ENCODE data around the gene EYA4. TPM values are rescaled to one million over a fixed set of nuclear protein-coding genes. Genes with fewer than 3 reads are reported as not detected.

The EYA4 gene
- total RNA-seq, 4 donors from 2014 or later, result 0.10 to 3.4 (median 0.23) TPM; not detected in 1

DNA sequence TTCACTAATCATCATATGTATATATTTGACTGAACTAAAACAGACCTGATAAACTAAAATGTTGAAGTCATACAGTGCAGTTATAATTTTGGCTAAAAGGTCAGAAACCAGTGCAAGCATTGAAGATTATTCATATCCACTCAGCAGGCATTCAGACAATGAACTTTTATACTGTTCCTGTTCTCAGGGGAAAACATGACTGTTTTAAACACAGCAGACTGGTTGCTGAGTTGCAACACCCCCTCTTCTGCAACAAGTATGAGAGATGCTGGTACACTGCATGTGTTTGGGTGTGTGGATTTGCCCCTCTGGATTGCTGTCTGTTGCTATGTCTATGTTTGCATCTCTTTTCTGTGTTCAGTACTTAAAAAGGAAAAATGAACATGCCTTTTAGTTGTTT, 206.8 kb downstream of the EYA4 start:
- TF ChIP-seq, protein P1, sequence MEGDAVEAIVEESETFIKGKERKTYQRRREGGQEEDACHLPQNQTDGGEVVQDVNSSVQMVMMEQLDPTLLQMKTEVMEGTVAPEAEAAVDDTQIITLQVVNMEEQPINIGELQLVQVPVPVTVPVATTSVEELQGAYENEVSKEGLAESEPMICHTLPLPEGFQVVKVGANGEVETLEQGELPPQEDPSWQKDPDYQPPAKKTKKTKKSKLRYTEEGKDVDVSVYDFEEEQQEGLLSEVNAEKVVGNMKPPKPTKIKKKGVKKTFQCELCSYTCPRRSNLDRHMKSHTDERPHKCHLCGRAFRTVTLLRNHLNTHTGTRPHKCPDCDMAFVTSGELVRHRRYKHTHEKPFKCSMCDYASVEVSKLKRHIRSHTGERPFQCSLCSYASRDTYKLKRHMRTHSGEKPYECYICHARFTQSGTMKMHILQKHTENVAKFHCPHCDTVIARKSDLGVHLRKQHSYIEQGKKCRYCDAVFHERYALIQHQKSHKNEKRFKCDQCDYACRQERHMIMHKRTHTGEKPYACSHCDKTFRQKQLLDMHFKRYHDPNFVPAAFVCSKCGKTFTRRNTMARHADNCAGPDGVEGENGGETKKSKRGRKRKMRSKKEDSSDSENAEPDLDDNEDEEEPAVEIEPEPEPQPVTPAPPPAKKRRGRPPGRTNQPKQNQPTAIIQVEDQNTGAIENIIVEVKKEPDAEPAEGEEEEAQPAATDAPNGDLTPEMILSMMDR (IDR thresholded peaks at IDR 0.05), result no peak
- no peak for TF ChIP-seq POLR2A (IDR thresholded peaks at IDR 0.05)
- no peak for TF ChIP-seq POLR2AphosphoS5 (IDR thresholded peaks at IDR 0.05)
- TF ChIP-seq EP300 (IDR thresholded peaks at IDR 0.05), result no peak
- DNase-seq (ENCODE audit: low spot score in 2 of 2), result no peak
- no peaks in the 10 kb centered on the region for H3K36me3 ChIP-seq
- H3K4me3 ChIP-seq, result no peak overlapping the region
- no peak overlapping the region for H3K27ac ChIP-seq
- no peaks in the 10 kb centered on the region for H3K4me1 ChIP-seq
- H3K27me3 ChIP-seq, result no peaks in the 10 kb centered on the region
- H3K9me3 ChIP-seq, result no peaks in the 10 kb centered on the region

DNA sequence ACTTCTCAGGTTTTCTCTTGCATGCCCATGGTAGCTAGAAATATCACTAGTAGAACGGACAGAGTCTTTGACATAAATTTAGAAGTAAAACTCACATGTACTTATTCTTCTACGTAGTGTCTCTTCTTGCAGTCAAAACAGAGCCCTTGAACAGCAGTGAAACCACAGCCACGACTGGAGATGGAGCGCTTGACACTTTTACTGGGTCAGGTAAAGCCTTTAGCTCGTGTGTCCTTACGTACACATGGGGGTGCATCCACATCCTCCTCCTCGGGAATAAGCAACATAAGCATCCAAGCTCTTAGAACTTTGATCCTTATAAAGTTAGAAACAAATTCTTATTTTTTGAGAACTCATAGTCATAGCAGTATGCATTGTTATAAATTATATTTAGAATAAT, 215.3 kb downstream of the EYA4 start:
- Histone ChIP-seq H3K27me3 (no peaks in the 10 kb centered on the region), H3K27ac (no peak overlapping the region), H3K4me1 (no peaks in the 10 kb centered on the region), H3K36me3 (no peaks in the 10 kb centered on the region), H3K4me3 (no peak overlapping the region), H3K9me3 (no peaks in the 10 kb centered on the region)
- TF ChIP-seq EP300 (IDR thresholded peaks at IDR 0.05) (no peak), POLR2A (IDR thresholded peaks at IDR 0.05) (no peak), POLR2AphosphoS5 (IDR thresholded peaks at IDR 0.05) (no peak)
- TF ChIP-seq, protein P1 (IDR thresholded peaks at IDR 0.05), result no peak
- 78% methylated on average over 7 of the region's 7 CpGs for WGBS
- no peak for DNase-seq (ENCODE audit: low spot score in 2 of 2)

DNA sequence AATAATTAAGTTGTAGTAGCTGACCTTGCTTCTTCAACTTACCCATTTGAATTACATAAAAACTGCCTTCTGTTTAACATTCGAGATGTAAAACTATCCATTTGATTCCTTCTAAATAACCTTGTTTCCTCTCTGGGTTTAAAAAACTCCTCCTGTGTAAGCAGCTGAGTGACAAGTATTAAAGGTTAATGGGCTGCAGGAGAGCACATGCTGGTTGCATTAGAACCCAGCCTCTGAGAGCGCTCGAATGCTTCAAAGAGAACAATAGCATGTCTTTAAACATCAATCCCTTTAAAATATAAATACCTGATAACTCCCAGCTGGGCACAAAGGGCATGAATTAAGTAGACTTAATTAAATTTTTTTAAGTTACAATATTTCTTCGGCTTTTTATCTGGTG, 215.8 kb downstream of the EYA4 start:
- WGBS, result 80% methylated on average over 4 of the region's 4 CpGs

DNA sequence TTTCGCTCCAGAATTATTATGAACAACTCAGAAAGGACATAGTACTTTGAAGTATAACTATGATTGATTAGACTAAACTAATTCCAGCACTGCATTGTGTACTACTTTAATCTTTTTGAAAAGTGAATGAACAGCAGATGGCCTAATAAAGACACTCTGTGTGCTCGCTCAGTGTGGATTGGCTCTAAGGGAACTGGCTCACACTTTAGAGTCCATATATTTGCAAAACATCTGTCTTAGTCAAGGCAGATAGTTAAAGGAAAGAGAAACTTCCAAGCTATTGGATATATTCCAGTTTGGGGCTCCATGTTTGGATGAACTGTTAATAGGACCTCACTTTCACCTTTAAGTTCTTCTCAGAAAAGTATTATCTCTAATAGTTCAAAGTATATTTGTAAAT, 218.9 kb downstream of the EYA4 start:
- 46% methylated on average over 2 of the region's 2 CpGs for WGBS

More for the DNA sequence above, 215.8 kb downstream of the EYA4 start:
- Histone ChIP-seq H3K4me3 (no peak overlapping the region), H3K4me1 (no peaks in the 10 kb centered on the region), H3K27me3 (no peaks in the 10 kb centered on the region), H3K27ac (no peak overlapping the region), H3K36me3 (no peaks in the 10 kb centered on the region), H3K9me3 (no peaks in the 10 kb centered on the region)
- TF ChIP-seq POLR2AphosphoS5 (IDR thresholded peaks at IDR 0.05), result no peak
- TF ChIP-seq, protein P1 (IDR thresholded peaks at IDR 0.05), result no peak
- TF ChIP-seq POLR2A (IDR thresholded peaks at IDR 0.05), result no peak
- TF ChIP-seq EP300 (IDR thresholded peaks at IDR 0.05), result no peak
- no peak for DNase-seq (ENCODE audit: low spot score in 2 of 2)

DNA sequence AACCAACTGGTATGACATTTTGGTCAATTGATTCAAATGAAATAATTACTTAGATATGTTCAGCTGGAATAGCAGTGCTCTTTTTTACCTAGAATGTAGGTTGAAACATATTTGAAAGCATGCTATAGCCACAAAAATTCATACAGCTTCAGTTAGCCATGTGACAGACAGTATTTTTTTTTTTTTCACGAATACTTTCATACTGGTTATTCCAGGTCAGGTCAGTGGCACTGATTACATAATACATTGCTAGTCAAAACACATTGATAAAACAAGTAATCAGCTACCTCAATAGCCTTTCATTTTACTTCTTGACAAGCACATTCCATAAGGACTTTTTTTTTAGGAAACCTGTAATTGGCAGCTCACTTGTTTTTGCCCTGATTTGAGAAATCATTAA, 222.6 kb downstream of the EYA4 start:
- Histone ChIP-seq H3K27me3 (no peaks in the 10 kb centered on the region), H3K9me3 (no peaks in the 10 kb centered on the region), H3K4me3 (no peak overlapping the region), H3K27ac (no peak overlapping the region), H3K36me3 (no peaks in the 10 kb centered on the region), H3K4me1 (no peaks in the 10 kb centered on the region)
- TF ChIP-seq POLR2A (IDR thresholded peaks at IDR 0.05), result no peak
- TF ChIP-seq POLR2AphosphoS5 (IDR thresholded peaks at IDR 0.05), result no peak
- TF ChIP-seq, protein P1 (IDR thresholded peaks at IDR 0.05), result no peak
- TF ChIP-seq EP300 (IDR thresholded peaks at IDR 0.05), result no peak
- DNase-seq (ENCODE audit: low spot score in 2 of 2), result no peak
- 50% methylated on average over 1 of the region's 1 CpG for WGBS

More for the DNA sequence above, 218.9 kb downstream of the EYA4 start:
- Histone ChIP-seq H3K27ac (no peak overlapping the region), H3K4me1 (no peaks in the 10 kb centered on the region), H3K9me3 (no peaks in the 10 kb centered on the region), H3K36me3 (no peaks in the 10 kb centered on the region), H3K4me3 (no peak overlapping the region), H3K27me3 (no peaks in the 10 kb centered on the region)
- no peak for DNase-seq (ENCODE audit: low spot score in 2 of 2)
- no peak for TF ChIP-seq POLR2AphosphoS5 (IDR thresholded peaks at IDR 0.05)
- TF ChIP-seq, protein P1 (IDR thresholded peaks at IDR 0.05), result no peak
- TF ChIP-seq POLR2A (IDR thresholded peaks at IDR 0.05), result no peak
- no peak for TF ChIP-seq EP300 (IDR thresholded peaks at IDR 0.05)
